Measurements from ENCODE around the gene JPT2.

JPT2 gene, protein sequence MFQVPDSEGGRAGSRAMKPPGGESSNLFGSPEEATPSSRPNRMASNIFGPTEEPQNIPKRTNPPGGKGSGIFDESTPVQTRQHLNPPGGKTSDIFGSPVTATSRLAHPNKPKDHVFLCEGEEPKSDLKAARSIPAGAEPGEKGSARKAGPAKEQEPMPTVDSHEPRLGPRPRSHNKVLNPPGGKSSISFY

DNA sequence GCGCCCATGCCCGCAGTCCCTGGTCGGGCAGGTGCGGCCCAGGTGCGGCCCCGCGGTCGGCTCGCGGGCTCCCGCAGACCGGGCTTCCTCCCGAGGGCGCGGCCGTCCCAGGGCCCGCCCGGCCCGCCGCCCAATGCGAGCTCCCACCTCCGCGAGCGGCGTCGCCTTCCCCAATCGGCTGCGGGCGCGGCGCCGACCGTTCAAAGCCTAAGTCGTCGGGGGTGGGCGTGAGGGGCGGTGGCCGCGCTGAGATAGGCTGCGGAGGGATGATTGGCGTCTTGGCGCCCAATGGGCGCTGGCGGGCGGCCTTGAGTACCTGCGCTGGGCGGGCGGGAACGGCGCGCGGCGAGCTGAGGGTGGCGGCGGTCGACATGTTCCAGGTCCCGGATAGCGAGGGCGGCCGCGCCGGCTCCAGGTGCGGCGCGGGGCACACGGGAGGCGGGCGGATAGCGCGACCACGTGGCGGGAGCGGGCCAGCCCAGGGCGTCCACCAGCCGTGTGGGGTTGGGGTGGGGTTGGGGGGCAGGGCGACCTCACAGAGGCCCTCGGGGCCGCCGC lies at the start of gene JPT2:
Gene JPT2, plus strand, starts transcription at position 338 of the 558 bp plus-strand sequence. Its CDS starts 34 bp downstream, at position 372.
- peak; percentile 96 for DNase-seq

DNA sequence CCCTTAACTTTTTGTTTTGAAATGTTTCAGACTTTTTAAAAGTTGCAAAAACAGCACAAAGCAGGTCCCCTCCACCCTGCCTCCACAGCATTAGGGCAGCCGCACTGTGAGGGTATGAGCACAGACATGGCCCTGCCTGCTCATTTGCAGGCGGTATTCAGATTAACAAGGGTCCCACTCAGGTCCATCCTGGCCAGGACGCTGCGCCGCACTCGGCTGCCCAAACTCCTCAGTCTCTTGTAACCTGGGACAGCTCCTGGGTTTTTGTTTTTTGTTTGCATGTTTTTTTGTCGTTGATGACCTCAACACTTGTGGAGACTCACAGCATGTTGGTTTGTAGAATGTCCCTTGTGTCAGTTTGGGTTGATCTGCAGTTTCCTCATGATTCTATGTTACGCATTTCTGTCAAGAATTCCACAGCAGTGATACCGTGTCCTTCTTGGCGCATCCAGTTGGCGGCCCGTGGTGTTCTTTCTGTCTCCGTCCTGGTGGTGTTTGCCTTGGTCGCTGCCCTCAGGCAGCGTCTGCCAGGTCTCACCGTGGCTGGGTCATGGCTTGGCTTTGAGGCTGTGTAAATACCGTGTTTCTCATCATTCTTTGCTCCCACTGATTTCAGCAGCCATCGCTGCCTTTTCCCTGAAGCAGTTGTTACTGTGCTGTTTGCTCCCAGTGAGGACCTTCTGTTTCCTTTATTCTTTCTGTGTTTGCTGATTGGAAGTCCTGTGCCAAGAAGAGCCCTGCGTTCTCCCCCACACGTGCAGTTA lies 47.4 kb upstream of the JPT2 start:
- DNase-seq = no peak

DNA sequence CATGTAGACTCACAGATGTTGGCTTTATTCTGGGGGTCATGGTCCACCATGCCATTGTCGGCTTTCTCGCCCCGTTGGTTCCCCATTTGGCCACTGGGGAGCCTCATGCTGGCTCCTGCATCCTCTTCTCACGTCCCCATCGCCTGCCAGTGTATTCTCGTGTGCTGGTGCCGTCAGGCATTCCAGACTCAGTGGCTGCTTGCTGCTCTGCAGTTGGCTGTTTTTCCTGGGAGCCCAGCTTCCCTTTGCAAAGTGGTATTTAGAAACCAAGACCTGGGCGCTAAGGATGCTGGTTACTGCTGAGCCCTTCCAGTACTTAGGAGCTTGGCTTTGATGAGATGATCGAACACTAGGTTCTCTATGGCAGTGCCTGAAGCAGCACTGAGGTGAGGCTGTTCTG lies 46.8 kb upstream of the JPT2 start:
- no peak for DNase-seq

DNA sequence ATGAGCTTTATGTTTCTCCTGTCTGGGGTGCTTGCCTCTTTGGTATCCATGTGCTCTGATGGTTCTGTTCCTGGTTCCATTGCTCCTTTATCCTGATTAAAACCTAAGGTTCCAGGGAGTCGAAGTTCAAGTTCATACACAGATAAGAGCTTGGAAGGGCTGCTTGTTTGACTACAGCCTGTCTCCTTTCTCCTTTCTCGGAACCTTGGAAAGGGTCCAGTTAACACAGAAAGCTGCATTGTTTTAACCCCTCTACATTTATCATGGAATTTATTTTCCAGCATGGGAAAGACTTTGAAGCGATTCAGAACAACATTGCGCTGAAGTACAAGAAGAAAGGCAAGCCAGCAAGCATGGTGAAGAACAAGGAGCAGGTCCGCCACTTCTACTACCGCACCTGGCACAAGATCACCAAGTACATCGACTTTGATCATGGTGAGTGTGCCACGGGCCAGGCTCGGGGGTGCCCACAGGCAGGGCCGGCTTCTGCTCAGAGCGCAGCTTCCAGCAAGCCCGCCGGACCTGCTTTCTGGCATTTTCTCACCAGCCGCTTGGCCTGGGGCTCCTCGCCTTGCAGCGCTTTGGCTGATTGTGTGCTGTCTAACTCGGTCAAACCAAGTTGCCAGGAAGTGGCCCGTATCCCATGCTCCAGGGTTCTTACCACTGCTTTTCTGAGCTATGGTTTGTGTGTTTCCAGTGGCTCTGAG lies 46.0 kb upstream of the JPT2 start:
- no peak for DNase-seq

DNA sequence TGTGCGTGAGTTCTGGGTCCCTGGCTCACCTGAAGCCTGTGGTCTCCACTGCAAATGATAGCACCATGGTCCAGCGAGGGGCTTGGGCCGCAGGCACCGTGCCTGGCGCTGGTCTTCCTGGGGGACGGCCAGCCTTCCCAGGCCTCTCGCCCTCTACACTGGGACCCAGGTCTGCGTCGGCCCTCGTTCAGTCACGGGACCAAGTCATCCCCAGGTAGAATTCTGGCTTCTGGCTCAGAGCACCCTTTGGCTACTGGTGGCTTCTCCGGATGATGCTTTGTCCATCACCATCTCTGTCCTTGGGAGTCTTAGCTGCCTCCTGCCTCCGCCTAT lies 45.5 kb upstream of the JPT2 start:
- DNase-seq = no peak

DNA sequence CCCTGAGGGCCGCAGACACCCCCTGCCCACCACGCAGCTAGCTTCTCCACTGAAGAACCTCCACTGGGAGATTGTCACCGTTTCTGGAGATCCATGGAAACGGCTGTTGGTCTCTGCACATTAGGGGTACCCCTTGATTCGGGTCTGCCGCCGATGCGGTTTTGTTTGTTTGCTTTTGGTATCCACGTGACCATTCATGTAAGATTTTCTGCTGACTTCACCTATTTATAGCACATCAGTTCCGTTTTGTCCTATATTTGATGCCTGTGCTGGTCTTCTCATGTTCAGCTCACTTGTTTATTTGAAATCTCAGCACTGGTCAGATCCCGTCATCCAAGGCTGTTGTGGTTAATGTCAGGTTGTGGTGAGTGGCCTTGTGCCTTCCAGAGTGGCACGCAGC lies 44.8 kb upstream of the JPT2 start:
- DNase-seq = no peak

DNA sequence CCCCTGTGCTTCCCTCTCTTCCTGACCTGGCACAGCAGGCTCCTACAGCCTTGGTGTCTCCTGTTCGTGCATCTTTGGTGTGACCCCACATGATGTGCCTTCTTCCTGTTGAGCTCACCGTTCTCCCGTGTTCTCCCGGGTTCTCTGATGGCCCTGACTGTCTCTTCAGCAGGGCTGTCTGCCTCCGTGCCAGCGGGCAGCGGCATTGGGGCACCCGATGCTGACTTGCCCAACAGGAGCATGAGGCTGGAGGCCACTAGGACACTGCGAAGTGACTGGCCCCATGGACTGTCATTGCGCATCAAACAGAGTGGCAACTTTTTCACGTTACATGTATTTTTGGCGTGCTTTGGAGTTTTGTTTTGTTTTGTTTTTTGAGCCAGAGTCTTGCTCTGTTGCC lies 43.5 kb upstream of the JPT2 start:
- no peak for DNase-seq

DNA sequence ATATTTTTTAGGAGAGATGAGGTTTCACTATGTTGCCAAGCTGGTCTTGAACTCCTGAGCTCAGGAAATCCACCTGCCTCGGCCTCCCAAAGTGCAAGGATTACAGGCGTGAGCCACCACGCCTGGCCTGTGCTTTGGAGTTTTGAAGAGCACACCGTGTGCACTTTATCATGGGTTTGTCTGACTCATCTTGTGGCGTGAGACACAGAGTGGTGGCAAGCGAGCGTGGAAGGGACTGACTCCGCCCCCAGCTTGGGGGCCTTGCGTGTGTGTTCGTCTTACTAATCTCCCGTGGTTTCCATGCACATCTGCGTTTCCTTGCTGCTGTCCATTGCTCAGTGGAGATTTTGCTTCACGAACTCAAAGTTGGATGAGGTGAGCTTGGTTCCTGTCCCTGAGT lies 43.0 kb upstream of the JPT2 start:
- DNase-seq = no peak

DNA sequence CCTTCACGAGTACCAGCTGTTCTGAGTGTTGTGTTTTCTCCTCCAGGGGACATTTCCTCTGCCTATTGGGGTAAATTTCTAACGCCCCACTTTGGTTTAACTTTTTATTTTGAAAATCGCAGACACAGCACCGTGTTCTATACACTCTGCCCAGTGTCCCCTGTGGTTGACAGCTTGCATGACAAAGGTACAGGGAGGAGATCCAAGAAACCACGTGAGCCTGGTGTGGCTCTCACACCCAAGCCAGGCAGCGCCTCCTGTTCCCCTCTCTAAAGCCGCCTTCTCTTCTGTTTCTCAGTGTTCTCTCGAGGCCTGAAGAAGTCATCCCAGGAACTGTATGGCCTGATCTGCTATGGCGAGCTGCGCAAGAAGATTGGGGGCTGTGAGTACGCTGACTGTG lies 40.6 kb upstream of the JPT2 start:
- DNase-seq = no peak

DNA sequence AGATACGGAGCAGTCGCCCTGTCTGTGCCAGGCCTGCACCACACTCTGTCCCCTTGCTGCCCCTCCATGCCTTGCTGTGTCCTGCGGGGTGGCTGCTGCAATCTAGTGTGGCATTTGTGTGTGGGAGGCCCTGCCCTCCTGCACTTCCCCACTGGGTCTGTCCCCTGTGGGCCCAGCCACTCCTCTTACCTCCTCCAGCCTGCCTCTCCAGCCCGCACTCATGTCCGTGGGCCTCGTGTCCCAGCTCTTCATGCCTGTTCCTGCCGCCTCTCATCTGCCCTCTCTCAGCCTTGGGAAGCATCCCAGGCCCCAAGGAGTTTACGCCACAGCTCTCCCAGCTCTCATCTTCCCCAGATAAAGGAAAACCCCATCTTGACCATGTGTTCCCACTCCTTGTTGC lies 39.3 kb upstream of the JPT2 start:
- DNase-seq = no peak

DNA sequence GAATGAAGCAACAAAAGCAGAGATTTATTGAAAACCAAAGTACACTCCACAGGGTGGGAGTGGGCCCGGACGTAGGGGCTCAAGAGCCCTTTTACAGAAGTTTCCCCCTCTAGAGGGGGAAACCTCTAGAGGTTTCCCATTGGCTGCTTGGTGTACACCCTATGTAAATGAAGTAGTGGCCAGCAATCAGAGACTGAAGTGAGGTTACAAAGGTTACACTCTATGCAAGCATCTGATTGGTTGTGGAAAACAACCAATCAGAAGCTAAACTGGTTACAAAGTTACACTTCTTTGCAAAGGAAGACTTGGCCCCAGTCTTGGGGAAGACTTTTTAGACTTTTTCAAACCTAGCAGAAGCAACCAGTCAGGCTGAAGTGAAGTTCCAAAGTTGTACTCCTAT lies 38.8 kb upstream of the JPT2 start:
- no peak for DNase-seq

DNA sequence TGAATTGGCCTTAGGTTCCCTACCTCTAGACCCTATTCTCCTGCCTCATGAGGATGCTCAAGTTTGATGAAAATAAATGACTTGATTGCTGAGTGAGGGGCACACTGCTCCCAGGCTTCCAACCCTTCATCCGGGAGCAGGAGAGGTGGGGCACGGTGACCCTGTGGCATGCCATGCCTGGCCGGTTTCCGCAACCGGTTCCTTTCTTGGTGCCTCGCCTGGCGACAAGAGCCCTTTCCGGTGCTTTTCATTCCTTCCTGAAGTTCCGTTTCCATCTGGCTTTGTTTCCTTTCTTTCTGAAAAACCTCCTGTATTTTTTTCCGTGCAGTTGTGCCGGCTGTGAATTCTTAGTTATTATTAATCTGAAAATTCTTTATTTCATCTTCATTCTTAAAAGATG lies 38.2 kb upstream of the JPT2 start:
- no peak for DNase-seq

DNA sequence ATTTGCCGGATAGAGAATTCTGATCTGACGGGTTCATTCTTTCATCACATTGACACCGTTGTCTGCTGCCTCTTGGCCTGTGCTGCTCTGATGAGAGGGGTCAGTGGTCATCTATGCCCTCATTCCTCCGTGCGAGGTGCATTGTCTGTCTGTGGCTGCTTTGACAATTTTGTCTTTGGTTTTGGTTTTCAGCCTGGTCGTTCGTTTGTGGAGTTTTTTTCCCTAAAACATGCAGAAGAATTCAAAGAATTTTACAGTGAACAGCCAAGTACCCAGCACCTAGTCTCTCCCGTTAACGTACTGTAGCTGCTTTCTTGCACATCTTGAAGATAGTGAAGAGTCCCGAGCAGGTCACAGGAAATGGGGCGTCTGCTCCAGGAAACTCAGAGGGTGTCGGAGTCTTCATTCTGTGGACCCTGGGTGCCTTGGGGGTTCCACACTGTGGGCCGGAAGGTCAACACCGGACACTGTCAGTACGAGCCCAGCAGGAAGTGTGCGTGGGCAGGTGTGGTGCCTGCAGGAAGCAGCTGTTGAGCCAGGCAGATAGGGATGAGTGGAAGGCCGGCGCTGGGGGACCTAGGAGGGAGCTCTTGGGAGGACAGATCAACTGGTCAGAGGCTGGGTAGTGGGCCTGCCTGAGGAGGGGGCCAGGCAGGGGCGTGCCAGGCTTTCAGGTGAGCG lies 37.7 kb upstream of the JPT2 start:
- DNase-seq = no peak

DNA sequence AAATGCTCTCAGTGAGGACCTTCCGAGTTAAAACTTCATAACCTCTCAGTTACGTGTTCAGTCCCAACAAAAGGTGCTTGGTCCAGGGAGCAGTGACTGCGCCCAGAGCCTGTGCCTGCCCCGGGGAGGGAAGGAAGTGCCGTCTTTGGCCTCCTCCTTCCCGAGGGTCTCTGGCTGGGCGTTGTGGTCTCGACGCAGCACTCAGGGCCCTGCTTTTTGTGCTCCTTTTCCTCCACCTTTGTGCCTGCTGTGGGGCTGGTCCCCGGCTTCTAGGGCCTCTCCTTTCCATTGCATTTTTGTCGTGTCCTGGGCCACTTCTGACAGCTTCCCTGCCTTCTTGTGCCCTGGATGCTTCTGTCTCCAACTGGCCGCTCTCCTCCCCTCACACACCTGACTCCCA lies 36.8 kb upstream of the JPT2 start:
- no peak for DNase-seq

DNA sequence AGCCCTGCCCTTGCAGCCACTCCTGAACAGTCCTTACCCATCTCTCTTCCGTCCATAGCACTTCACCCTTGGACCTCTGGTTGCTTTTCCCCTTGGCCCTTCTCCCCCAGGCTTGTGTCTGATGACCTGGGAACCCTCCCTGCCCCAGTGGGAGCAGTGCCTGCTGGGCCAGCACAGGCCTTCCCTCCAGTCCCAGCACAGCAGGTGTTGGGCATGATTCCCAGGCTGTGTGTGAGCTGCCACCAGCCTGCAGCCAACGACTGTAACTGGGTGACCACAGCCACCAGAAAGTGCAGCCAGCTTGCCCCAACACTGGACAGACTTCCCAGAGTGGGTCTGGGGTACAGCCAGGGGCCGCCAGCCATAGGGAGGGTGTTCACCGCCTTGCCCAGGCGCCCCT lies 35.9 kb upstream of the JPT2 start:
- DNase-seq = no peak

DNA sequence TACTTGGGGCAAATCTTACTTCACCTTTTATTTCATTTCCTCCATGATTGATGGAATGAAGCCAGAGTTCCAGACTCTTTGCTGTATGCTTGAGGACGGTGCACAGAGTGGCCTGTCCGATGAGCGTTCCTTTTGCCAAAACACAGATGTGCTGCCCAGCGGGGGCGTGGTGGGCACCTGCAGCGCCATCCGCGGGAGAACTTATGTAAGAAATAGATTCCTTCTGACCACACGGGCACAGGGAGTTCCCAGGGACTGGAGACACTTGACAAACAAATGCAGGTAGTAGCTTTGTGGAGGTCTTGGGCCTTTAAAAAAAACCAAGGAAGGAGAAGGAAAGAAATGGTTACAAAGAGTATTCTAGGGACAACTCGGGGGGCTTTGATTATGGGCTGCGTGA lies 35.3 kb upstream of the JPT2 start:
- DNase-seq = no peak

DNA sequence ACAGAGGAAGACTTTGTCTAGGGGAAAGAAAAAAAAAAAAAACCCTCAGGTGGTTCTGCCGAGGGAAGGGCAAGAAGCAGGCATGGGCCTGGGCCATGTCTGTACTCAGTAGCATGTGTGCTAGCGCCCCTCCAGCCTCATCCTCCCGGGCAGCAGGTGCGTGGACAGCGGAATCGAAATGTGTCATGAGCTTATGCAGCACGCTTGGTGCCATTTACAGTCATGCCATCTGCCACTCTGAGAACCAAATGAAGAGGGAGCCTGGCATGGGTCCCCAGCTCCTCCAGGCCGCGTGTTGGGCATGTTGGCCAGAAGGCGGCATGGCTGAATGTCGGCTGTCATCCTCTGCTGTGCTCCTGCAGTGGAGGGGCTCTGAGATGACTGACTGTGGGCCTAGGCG lies 34.6 kb upstream of the JPT2 start:
- no peak for DNase-seq

DNA sequence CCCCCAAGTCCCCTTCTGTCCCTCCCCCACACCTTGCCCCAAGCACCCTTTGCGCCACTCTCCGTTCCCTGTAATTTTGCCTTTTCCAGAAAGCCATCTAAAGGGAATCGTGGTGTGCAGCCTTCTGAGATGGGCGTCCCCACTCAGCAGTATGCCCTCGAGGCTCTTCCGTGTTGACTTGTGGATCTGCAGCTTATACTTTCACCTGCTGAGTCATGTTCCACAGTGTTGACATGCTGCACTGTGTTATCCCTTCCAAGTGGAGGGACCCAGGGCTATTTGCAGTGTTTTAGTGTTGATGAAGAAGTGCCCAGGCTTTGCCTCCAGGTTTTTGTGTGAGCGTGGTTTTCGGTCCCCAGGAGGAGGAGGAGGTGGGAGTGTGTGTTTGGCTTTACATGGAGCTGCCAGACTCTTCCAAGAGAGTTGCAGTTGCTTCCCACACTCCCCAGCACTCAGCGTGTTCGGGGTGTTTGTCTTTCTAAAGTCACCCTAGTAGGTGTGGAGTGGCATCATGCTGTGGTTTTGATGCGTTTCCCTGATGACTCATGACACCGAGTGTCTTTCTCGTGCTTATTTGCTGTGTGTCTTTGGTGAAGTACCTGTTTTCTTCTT lies 32.1 kb upstream of the JPT2 start:
- no peak for DNase-seq

DNA sequence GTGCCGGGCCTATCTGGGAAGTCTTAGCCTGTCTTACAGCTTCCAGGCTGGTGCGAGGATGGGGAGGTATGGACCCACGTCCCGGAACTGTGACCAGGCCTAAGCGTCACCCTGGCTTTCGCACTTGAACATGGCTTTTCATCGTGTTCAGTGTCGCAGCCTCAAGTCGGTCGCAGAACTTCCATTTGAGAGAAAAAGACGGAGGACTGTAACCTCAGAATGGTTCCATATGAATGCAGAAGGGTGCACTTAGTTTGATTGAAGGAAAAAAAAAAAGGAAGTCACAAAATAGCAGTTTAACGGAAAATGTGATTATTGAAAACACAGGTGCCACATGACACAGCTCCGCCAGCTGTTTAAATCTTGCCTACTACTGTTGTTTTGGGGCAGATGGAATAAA lies 30.2 kb upstream of the JPT2 start:
- DNase-seq = no peak

DNA sequence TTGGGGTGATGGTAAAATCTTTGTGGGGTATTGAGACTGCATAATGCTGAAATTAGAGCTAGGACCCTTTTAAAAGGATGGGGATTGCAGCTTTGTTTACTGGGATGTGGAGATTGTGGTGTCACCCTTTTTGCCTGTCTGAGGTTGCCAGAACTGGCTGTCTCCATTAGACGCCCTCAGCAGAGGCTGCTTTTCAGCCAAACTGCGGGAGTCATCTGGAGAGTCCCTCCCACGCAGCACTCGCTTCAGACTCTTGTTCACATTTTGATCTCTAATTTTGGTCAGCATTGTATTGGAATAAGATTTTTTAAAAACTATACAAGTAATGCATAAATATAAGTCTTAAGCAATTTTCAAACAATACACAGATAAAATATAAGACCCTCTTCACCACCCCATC lies 27.9 kb upstream of the JPT2 start:
- DNase-seq = no peak

DNA sequence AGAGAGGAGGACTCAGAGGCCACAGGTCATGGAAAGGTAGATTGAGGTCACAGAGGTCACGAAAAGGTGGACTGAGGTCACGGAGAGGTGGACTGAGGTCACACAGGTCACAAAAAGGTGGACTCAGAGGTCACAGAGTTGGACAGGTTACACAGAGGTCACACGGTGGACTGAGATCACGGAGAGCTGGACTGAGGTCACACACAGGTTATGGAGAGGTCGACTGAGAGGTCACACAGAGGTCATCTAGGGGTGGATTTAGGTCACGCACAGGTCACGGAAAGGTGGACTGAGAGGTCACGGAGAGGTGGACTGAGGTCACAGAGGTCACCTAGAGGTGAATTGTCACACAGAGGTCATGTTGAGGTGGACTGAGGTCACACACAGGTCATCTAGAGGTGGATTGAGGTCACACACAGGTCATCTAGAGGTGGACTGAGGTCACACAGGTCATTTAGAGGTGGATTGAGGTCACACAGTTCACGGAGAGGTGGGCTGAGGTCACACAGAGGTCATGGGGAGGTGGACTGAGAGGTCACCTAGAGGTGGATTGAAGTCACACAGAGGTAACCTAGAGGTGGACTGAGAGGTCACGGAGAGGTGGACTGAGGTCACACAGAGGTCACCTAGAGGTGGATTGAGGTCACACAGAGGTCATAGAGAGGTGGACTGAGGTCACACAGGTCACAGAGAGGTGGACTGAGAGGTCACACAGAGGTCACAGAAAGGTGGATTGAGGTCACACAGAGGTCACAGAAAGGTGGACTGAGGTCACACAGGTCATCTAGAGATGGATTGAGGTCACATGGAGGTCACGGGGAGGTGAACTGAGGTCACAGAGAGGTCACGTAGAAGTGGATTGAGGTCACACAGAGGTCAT lies 26.7 kb upstream of the JPT2 start:
- DNase-seq = no peak

DNA sequence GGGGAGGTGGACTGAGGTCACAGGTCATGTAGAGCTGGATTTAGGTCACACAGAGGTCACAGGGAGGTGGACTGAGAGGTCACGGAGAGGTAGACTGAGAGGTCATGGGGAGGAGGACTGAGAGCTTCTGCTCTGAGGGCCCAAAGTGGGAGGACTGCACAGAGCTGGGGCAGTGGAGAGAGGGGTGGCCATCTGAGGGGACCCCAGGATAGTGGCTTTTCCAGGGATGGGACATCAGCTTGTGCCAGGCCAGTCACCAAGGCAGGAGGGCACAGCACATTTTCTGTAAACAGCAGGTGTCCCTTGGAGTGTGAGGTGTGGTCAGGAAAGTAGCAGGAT lies 26.1 kb upstream of the JPT2 start:
- no peak for DNase-seq
